C4-2B (cell line): Measurements from ENCODE around the gene CFDP1.
"Not testable (repeated sequence)": the region's sequence is repeated elsewhere in the genome, so short reads cannot be mapped to it uniquely, and the experiment has no call there.

Experiments used
- H3K27ac ChIP-seq: fragments of 450-650 bp; 2 replicates; pipeline ENCODE4 v1.5.1; 2017
- ZFX ChIP-seq: fragments of 450-650 bp; IDR thresholded peaks from 2 replicates; pipeline ENCODE4 v1.6.1; 2017
- TF ChIP-seq, protein P1 (sequence below): fragments of 450-650 bp; conservative IDR thresholded peaks from 2 replicates; pipeline ENCODE4 v1.5.1; 2017; ENCODE audit warnings: mild to moderate bottlenecking

CFDP1 gene

DNA sequence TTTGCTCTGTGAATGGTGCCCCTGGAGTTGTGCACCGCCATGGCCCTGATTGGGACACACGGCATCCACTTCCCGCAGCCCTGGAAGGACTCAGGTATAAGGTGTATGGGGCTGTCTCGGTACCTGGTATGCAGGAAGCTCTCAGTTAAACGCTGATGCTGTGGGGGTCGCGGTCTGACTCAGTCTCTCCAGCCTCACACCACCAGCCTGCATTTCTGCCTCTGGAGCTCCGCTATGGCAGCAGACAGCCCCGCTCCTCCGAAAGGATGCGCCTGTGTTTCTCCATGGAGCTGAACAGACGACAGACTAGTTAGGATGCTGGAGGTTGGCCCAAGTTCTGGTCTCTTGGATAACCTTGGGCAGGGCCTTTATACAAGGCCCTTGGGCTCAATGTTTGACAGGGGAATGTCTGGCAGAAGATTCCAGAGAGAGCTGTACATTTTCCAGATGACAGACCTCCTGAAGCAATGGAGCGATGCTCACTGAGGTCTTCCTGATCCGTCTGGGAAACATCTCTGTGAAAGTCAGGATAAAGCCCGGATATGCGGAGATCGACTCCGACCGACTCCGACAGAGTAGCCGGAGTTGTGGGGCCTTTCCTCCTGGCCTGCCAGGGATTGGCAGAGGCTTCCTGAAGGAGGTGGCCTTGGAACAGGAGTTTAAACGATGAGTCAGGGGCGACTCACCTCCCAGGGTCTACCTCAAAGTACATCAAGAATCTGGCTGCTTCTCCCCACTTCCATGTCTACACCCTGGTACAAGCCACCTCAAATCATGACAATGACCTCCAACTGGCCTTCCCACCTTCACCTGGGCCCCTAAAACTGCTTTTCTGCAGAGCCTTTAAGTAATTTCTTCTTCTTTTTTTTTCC is 160.0 kb downstream of the CFDP1 start:
- no peak for TF ChIP-seq ZFX
- TF ChIP-seq, protein P1, sequence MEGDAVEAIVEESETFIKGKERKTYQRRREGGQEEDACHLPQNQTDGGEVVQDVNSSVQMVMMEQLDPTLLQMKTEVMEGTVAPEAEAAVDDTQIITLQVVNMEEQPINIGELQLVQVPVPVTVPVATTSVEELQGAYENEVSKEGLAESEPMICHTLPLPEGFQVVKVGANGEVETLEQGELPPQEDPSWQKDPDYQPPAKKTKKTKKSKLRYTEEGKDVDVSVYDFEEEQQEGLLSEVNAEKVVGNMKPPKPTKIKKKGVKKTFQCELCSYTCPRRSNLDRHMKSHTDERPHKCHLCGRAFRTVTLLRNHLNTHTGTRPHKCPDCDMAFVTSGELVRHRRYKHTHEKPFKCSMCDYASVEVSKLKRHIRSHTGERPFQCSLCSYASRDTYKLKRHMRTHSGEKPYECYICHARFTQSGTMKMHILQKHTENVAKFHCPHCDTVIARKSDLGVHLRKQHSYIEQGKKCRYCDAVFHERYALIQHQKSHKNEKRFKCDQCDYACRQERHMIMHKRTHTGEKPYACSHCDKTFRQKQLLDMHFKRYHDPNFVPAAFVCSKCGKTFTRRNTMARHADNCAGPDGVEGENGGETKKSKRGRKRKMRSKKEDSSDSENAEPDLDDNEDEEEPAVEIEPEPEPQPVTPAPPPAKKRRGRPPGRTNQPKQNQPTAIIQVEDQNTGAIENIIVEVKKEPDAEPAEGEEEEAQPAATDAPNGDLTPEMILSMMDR, result no peak
- no peak overlapping the region for H3K27ac ChIP-seq

DNA sequence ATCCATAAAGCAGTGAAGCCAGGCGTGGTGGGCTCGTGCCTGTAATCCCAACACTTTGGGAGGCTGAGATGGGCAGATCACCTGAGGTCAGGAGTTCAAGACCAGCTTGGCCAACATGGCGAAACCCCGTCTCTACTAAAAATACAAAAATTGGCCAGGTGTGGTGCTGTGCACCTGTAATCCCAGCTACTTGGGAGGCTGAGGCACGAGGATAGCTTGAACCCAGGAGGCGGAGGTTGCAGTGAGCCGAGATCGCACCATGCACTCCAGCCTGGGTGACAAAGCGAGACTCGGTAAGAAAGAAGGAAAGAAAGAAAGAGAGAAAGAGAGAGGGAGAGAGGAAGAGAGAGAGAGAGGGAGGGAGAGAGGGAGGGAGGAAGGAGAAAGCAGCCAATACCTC is 160.7 kb downstream of the CFDP1 start:
- not testable (repeated sequence) for H3K27ac ChIP-seq

DNA sequence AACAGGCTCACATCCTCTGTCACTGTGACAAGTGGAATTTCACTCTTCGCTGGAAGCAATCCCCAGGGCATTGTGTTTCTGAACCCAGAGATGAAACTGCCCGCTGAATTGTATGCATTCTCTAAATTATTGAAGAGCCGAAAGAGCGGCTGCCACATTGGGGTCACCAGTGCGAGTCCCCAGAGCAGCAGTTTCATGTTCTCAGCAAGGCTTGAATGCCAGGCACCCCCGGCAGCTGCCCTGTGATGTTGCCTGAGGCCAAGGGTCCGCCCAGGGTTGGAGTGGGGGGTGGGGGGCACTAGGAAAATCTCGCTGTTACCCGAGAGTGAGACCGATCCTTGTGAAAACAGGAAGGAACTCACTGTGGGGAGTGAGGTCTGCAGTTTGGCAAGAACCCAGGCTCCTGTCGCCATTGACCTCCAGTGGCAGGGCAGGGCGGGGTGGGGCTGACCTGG is 161.2 kb downstream of the CFDP1 start:
- TF ChIP-seq ZFX, result no peak
- TF ChIP-seq, protein P1, result no peak
- no peak overlapping the region for H3K27ac ChIP-seq

DNA sequence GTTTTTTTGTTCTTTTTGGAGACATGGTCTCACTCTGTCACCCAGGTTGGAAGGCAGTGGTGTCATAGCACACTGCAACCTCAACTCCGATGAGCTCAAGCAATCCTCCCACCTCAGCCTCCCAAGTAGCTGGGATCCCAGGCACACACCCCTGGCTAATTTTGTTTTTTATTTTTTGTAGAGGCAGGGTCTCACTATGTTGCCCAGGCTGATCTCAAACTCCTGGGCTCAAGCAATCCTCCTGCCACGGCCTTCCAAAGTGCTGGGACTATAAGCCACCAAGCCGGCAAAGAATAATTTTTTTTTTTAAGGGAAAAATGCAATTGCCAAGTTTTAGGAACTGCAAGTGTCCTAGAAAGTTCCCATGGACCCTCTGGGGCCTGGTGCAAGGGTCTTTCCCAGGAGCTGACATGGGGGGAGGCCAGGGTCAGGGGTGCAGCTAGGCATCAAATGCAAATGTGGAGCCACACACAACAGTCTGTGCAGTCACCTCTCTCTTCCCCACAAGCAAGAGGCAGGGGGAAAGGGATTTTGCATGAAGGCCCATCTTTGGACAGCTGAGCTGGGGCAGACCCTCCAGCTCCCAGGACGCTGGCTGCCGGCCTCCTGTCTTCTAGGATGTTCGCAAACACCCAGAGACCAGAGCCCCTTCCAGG is 161.7 kb downstream of the CFDP1 start:
- TF ChIP-seq, protein P1, result no peak
- TF ChIP-seq ZFX, result no peak
- no peak overlapping the region for H3K27ac ChIP-seq

DNA sequence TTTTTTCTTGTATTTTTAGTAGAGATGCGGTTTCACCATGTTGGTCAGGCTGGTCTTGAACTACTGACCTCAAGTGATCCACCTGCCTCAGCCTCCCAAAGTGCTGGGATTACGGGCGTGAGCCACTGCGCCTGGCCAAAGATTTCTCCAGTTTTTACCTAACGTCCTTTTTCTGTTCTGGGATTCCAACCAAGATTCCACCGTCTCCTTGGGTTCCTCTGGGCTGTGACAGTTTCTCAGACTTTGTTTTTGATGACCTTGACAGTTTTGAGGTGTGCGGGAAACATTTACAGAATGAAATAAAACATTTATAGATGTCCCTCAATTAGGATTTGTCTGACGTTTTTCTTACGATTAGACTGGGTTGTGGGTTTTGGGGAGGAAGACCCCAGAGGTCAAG is 163.9 kb downstream of the CFDP1 start:
- not testable (repeated sequence) for H3K27ac ChIP-seq

DNA sequence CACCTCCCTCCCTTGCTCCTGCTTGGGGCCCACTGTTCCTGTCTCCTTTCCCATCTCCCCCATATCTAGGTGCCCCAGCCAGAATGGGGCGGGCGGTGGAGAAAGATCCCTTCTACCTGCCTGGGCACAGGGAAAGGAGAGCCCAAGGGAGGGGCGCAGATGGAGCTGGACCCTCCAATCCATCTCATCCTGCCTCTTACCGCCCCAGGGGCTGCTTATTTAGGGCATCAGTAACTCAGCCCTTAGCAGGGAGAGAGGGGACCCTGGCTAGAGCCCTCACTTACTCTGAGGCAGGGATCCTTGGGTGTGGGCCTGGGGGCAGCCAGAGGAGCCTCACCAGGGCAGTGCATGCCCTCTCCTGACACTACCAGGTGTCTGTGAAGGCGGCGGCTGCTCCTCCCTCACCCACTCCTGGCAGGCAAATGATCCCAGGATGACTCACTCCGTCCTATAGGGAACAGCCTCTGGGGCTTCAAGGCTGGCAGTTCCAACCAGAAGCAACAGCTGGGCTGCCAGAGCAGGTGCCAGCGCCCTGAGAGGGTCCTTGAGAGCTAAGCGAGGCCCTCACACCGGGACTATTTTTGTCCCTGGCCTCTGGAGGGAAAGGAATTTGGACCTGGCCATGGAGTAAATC is 165.6 kb downstream of the CFDP1 start:
- TF ChIP-seq ZFX, result no peak
- TF ChIP-seq, protein P1, result no peak
- peak overlapping the region; percentile 99; the same call in 1 of the 2 replicates for H3K27ac ChIP-seq

DNA sequence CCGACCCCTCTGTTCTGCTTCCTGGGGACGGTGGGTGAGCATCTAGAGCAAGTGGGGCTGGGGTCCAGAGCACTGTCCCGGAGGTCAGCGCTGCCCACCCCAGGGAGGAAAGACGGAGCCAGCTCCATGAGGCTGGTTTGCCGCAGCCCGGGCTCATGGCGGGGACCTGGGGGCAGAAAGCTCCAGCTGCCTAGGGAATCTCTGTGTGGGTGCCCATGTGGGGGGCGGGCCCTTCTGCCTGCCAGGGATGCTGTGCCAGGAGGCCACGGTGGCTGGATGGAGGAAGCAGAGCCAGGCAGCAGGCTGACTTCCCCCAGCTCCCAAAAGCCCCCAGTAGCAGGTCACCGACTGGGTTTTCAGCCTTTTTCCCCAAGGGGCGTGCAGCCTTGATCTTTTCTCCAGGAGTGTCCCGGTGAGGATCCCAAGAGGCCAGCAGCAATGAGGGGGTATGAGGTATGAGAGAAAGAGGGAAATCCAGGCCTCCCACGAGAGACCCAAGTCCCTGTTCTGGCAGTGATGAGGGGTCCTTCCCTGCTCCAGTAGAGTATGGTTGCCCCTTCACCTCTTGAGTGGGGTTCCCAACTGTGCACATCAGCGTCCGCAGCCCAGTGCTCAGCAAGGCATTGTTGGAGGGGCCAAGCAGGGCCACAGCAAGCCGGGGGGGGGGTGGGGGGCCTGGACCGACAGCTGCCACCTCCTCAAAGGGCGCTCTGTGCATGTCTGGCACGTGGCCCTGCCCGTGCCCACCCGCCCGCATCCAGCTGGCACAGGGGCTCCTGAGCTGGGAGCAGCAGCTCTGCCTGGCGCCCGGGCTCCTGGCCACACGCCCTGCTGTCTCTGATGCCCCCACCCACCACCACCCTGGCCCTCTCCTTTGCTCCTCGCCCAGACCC is 166.3 kb downstream of the CFDP1 start:
- TF ChIP-seq, protein P1, result no peak
- no peak for TF ChIP-seq ZFX
- peak overlapping the region; percentile 99 for H3K27ac ChIP-seq
